ENCODE data around the gene PLEKHA3.

DNA sequence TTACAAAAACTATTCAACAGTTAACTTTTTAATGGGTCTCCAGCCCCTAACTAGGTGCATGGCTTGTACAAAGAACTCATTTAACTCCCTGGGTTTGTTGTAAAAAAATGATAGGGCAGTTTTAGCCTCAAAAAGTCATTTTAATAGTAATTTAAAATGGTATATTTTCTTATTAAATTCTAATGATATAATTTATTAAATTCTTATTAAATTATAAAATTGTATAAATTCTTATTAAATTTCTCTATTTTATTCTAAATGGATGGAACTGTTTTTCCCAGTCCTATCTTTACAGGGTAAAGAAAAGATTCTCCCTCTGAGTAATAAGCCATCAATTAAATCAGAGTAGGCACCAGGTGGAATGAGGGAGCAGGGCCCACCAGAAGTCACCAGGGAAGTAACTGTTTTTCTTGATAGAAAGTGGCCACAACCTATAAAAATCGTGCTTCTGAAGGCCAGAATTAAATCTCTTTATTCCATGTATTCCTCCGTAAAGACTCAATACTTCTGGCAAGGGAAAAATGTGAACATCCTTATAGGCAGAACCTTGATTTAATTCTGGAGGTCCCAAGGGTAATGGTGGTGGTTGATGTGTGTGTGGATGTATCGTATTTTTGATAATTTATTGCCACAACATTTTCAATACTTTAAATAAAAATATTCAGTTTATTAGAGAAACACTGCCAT, 2.7 kb upstream of the PLEKHA3 start:
- TF ChIP-seq, protein P1, sequence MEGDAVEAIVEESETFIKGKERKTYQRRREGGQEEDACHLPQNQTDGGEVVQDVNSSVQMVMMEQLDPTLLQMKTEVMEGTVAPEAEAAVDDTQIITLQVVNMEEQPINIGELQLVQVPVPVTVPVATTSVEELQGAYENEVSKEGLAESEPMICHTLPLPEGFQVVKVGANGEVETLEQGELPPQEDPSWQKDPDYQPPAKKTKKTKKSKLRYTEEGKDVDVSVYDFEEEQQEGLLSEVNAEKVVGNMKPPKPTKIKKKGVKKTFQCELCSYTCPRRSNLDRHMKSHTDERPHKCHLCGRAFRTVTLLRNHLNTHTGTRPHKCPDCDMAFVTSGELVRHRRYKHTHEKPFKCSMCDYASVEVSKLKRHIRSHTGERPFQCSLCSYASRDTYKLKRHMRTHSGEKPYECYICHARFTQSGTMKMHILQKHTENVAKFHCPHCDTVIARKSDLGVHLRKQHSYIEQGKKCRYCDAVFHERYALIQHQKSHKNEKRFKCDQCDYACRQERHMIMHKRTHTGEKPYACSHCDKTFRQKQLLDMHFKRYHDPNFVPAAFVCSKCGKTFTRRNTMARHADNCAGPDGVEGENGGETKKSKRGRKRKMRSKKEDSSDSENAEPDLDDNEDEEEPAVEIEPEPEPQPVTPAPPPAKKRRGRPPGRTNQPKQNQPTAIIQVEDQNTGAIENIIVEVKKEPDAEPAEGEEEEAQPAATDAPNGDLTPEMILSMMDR (IDR thresholded peaks at IDR 0.05; ENCODE audit: insufficient read depth, low read length, poor library complexity, severe bottlenecking) = no peak
- no peak for TF ChIP-seq EZH2phosphoT487 (conservative IDR thresholded peaks at IDR 0.05; ENCODE audit: low read length)

Data from SU-DHL-6 (cell line).